ENCODE data around the gene TGFB3. TPM values are rescaled to one million over a fixed set of nuclear protein-coding genes. Genes with fewer than 3 reads are reported as not detected.

The TGFB3 gene
- 0.36 and 1.3 TPM in 2 replicates for total RNA-seq

DNA sequence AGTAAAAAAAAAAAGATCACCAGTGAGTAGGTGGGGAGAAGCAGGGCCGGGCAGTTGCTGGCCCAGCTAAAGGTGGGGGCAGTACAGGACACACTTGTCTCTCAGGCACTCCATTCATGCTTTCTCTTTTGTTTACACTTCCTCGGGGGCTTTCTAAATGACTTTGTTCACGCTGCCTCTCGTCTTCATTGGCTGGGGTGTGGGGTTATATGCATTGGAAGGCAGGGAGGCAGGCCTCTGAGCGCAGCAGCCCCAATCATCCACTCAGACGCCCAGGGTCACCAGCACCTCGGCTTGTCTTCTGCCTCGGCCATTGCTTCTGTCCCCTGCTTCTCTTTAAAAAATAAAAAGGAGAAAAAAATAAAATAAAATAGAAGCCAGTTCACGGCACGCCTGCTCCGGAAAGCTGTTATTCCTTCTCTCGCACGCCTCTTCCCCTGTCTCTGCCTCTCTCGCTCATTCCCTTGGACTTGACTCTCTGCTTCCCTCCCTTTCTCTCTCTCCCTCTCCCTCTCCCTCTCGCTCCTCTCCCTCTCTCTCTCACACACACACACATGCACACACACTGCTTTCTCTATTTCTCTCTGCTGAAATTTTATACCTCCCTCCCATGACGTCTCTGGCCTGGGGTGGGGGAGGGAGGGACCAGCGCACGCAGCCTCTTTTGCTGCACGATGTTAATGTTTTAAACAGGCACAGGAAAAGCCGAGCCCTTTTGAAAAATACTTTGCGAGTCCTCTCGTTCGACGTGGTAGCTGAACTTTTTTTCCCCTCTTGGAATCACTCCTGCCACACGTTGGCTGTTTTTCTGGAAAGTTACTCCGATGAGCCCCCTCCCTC is at the start of gene TGFB3:
Gene TGFB3, minus strand, starts transcription at position 570 of the 840 bp plus-strand sequence. CDS start 1,102 bp downstream, outside the sequence.
- DNase-seq (ENCODE audit: low read depth): peak; percentile 50
- peak within 1 kb of the TSS; percentile 80 for H3K4me3 ChIP-seq (ENCODE audit: low read depth, low read length)
- TF ChIP-seq, protein P1, sequence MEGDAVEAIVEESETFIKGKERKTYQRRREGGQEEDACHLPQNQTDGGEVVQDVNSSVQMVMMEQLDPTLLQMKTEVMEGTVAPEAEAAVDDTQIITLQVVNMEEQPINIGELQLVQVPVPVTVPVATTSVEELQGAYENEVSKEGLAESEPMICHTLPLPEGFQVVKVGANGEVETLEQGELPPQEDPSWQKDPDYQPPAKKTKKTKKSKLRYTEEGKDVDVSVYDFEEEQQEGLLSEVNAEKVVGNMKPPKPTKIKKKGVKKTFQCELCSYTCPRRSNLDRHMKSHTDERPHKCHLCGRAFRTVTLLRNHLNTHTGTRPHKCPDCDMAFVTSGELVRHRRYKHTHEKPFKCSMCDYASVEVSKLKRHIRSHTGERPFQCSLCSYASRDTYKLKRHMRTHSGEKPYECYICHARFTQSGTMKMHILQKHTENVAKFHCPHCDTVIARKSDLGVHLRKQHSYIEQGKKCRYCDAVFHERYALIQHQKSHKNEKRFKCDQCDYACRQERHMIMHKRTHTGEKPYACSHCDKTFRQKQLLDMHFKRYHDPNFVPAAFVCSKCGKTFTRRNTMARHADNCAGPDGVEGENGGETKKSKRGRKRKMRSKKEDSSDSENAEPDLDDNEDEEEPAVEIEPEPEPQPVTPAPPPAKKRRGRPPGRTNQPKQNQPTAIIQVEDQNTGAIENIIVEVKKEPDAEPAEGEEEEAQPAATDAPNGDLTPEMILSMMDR (conservative IDR thresholded peaks at IDR 0.05; ENCODE audit: low read depth, low read length): no peak

DNA sequence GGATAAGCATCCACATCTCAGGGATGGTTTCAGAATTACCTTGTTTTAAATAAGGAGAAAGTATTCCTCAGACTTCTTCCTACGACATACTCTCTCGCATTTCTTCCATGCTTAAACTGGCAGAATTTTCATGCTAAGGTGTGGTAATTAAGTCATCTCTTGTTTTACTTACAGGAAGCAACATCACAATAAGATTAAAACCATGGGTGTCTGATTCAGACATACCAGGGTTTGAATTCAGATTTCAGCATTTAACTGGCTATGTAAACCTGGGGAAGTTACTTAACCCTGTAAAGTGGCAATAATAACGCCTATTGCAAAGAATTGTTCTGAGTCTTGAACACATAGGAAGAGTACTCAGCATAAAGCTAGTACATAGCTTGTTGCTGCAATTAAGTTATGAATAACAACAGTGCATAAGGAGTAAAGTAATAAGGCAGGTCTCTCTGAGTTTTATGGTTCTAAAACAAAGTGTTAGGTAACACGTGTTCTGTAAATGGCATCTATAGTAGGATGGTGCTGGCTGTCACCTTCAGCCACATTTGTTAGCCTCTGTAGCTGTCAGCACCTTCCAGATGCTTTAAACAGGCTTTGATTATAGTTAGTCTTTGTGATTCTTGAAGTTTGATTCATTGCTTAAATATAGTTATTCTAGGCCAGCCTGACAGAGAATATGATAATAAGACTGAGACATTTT is 42.6 kb upstream of the TGFB3 start:
- no peak for DNase-seq (ENCODE audit: low read depth)
- no peak overlapping the region for H3K4me3 ChIP-seq (ENCODE audit: low read depth, low read length)
- TF ChIP-seq, protein P1 (conservative IDR thresholded peaks at IDR 0.05; ENCODE audit: low read depth, low read length): no peak

DNA sequence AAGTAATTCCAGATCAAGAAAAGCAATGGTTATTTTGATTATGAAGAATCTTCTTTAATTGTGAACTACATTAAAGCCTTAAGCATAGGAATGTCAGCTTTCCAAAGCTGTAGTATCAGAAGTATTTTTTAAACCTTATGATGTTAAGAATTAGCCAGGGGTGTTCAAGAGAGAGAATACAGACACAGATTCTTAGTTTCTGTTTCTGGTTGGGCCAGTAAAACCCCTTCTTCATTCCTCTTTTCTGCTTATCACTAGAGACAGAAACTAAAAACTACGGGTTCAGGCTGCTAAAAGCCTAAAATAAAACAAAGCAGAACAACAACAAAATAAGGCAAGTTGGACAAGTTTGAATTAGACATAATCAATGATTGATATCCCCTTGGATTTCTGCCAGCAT is 42.0 kb upstream of the TGFB3 start:
- H3K4me3 ChIP-seq (ENCODE audit: low read depth, low read length): no peak overlapping the region
- DNase-seq (ENCODE audit: low read depth): no peak
- TF ChIP-seq, protein P1 (conservative IDR thresholded peaks at IDR 0.05; ENCODE audit: low read depth, low read length): no peak

DNA sequence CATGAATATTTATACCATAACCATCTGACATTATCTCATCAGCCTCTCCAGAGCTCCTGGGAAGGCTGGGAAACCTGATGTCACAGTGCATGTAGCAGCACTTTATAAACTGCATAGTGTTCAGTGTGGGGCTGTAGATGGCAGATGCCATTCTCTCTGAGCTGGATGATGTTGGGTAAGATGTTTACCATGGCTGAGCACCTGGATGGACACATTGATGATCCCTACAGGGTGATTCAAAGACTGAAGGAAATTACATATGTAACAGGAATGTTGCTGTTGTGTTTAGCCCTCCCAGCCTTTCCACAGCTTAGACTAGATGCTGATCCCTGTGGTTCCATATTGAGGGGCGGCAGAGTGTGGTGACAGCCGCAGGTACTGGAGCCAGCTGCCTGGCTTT is 41.2 kb upstream of the TGFB3 start:
- no peak overlapping the region for H3K4me3 ChIP-seq (ENCODE audit: low read depth, low read length)
- TF ChIP-seq, protein P1 (conservative IDR thresholded peaks at IDR 0.05; ENCODE audit: low read depth, low read length): no peak
- DNase-seq (ENCODE audit: low read depth): no peak

DNA sequence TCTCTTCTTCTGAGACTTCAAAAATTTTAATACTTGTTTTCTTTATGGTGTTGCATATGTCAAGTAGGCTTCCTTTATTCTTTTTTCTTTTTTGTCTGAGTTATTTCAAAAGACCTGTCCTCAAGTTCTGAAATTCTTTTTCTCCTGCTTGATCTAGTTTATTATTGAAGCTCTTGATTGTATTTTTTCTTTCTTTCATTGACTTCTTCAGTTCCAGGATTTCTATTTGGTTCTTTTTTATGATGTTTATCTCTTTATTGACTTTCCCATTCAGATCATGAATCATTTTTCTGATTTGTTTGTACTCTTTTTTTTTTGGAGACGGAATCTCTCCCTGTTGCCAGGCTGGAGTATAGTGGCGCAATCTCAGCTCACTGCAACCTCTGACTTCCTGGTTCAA is 37.9 kb upstream of the TGFB3 start:
- no peak overlapping the region for H3K4me3 ChIP-seq (ENCODE audit: low read depth, low read length)
- no peak for DNase-seq (ENCODE audit: low read depth)
- TF ChIP-seq, protein P1 (conservative IDR thresholded peaks at IDR 0.05; ENCODE audit: low read depth, low read length): no peak

DNA sequence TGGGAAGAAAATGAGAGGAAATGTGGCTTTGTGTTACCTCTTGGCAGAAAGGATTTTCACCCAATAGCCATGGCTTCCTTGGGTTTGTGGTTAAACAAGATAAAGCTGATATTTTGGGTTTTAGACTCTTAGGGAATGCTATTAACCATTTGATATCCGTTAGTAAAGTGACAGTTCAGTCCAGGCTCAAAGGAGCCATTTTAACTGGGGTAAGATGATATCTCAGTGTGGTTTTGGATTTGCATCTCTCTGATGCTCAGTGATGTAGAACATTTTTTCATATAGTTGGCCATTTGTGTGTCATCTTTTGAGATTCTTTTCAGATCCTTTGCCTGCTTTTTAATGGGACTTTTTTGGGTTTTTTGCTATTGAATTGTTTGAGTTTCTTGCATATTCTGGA is 33.9 kb upstream of the TGFB3 start:
- H3K4me3 ChIP-seq (ENCODE audit: low read depth, low read length): no peak overlapping the region
- TF ChIP-seq, protein P1 (conservative IDR thresholded peaks at IDR 0.05; ENCODE audit: low read depth, low read length): no peak
- no peak for DNase-seq (ENCODE audit: low read depth)

All from epithelial cell of proximal tubule (primary cell).